Fibroblast of peridontal ligament (primary cell): ENCODE measurements around the gene CXorf66.
"Not testable (repeated sequence)": the region's sequence is repeated elsewhere in the genome, so short reads cannot be mapped to it uniquely, and the experiment has no call there.

Experiments
- DNase-seq: peaks from one replicate; pipeline ENCODE4 v3.0.0-alpha.2; 2010; ENCODE audit errors: extremely low read depth

The CXorf66 gene

GRCh38 chrX:139965421-139965820 lies at the start of gene CXorf66:
Gene CXorf66 (minus strand): TSS chrX:139965521. CDS start chrX:139965496, 25 bp downstream.
- DNase-seq, result no peak

- no peak for DNase-seq
Observed at GRCh38 chrX:139982856-139983255, 17.5 kb upstream of the CXorf66 start.

GRCh38 chrX:139974471-139974870 lies 9.2 kb upstream of the CXorf66 start:
- no peak for DNase-seq

- DNase-seq, result no peak
Observed at GRCh38 chrX:139972629-139973624, 7.6 kb upstream of the CXorf66 start.

- no peak for DNase-seq
Observed at GRCh38 chrX:139972113-139972512, 6.8 kb upstream of the CXorf66 start.

- DNase-seq, result no peak
Observed at GRCh38 chrX:139971394-139971749, 6.1 kb upstream of the CXorf66 start.

GRCh38 chrX:139969286-139969685 lies 4.0 kb upstream of the CXorf66 start:
- no peak for DNase-seq

GRCh38 chrX:139967750-139968149 lies 2.4 kb upstream of the CXorf66 start:
- DNase-seq, result no peak

GRCh38 chrX:139967300-139967699 lies 2.0 kb upstream of the CXorf66 start:
- DNase-seq, result no peak

- DNase-seq, result not testable (repeated sequence)
Observed at GRCh38 chrX:139966159-139966558, 838 bp upstream of the CXorf66 start.

- DNase-seq, result not testable (repeated sequence)
Observed at GRCh38 chrX:139961091-139961490, 4.2 kb downstream of the CXorf66 start.

- no peak for DNase-seq
Observed at GRCh38 chrX:139949703-139950102, 15.6 kb downstream of the CXorf66 start.

- DNase-seq, result no peak
Observed at GRCh38 chrX:139945075-139945474, 20.2 kb downstream of the CXorf66 start.

GRCh38 chrX:139936259-139936658 lies 29.1 kb downstream of the CXorf66 start:
- no peak for DNase-seq

GRCh38 chrX:139933904-139934303 lies 31.4 kb downstream of the CXorf66 start:
- DNase-seq, result no peak

- DNase-seq, result peak; percentile 81
Observed at GRCh38 chrX:139932901-139933796, 32.2 kb downstream of the CXorf66 start, which contains the start of gene ATP11C. Gene ATP11C (minus strand): TSS chrX:139933053. CDS start chrX:139932042, 1,011 bp downstream.

GRCh38 chrX:139932073-139932900 lies 33.0 kb downstream of the CXorf66 start:
- no peak for DNase-seq

GRCh38 chrX:139931646-139932072 lies 33.7 kb downstream of the CXorf66 start:
- DNase-seq, result peak; percentile 18

GRCh38 chrX:139930916-139931645 lies 34.2 kb downstream of the CXorf66 start:
- peak; percentile 8 for DNase-seq

- no peak for DNase-seq
Observed at GRCh38 chrX:139930401-139930800, 34.9 kb downstream of the CXorf66 start.

- DNase-seq, result no peak
Observed at GRCh38 chrX:139929876-139930275, 35.4 kb downstream of the CXorf66 start.
